Thyroid gland (tissue), 4 donors: ENCODE results near the gene SLC7A6OS. TPM values are rescaled to one million over a fixed set of nuclear protein-coding genes. Genes with fewer than 3 reads are reported as not detected.

ENCODE experiments used
- DNase-seq, 2 donors: peaks; one replicate each; pipeline ENCODE4 v3.0.0-alpha.2; 2019
- H3K27ac ChIP-seq, 3 donors: fragments of 200-600 bp; sonication (generic); 1 replicate in 2 of 3; 2 replicates in 1 of 3; pipeline ENCODE4 v1.5.1; 2016 to 2019; ENCODE audit warnings: mild to moderate bottlenecking in 1 of 3, moderate library complexity in 1 of 3
- H3K27me3 ChIP-seq: fragments of 200-600 bp; sonication (generic); one replicate; pipeline ENCODE4 v1.5.1; 2019
- H3K36me3 ChIP-seq, 2 donors: fragments of 200-600 bp; sonication (generic); one replicate each; pipeline ENCODE4 v1.5.1; 2016 to 2019
- H3K4me1 ChIP-seq, 2 donors: fragments of 200-600 bp; sonication (generic); one replicate each; pipeline ENCODE4 v1.5.1; 2017 to 2019
- H3K4me3 ChIP-seq, 3 donors: fragments of 200-600 bp; sonication (generic); replicated peaks in 1 of 3; 1 replicate in 2 of 3; 2 replicates in 1 of 3; pipeline ENCODE4 v1.5.1; 2016; ENCODE audit warnings: mild to moderate bottlenecking in 1 of 3
- H3K9me3 ChIP-seq: fragments of 200-600 bp; sonication (generic); one replicate; pipeline ENCODE4 v1.5.1; 2017
- POLR2A ChIP-seq, 2 donors: fragments of 450-650 bp; IDR thresholded peaks; one replicate each; pipeline ENCODE4 v1.6.1; 2017; ENCODE audit warnings: antibody characterized with exemption in 2 of 2, mild to moderate bottlenecking in 2 of 2, moderate library complexity in 1 of 2
- WGBS, 2 donors: methylation state at CpG; one replicate each; pipeline ENCODE4 v1.1.5; 2017; 5-methylcytosine and 5-hydroxymethylcytosine counted together
- intact Hi-C: fragments of 100-400 bp; cut with DNase I; formaldehyde crosslinking; loops from one replicate; pipeline ENCODE4 v1.15.1; 2023
- total RNA-seq, 4 donors: library from RNA; depleted of rRNA; stranded (reverse); fragments of >200 nt; gene quantifications; one replicate each; pipeline ENCODE4 v1.2.3, GENCODE V29; 2016
- TF ChIP-seq, protein P1 (sequence below), 6 experiments: fragments of 200-600 bp in 3 of 6; fragments of 450-650 bp in 3 of 6; sonication (generic) in 3 of 6; IDR thresholded peaks; one replicate each; pipeline ENCODE4 v1.5.1; 2016 to 2019; ENCODE audit warnings: antibody characterized with exemption in 6 of 6, mild to moderate bottlenecking in 2 of 6, inconsistent platforms in 1 of 6, moderate library complexity in 1 of 6

Gene SLC7A6OS
- total RNA-seq, 4 donors from 2014 or later = 13.4 to 25.8 (median 18.7) TPM

DNA sequence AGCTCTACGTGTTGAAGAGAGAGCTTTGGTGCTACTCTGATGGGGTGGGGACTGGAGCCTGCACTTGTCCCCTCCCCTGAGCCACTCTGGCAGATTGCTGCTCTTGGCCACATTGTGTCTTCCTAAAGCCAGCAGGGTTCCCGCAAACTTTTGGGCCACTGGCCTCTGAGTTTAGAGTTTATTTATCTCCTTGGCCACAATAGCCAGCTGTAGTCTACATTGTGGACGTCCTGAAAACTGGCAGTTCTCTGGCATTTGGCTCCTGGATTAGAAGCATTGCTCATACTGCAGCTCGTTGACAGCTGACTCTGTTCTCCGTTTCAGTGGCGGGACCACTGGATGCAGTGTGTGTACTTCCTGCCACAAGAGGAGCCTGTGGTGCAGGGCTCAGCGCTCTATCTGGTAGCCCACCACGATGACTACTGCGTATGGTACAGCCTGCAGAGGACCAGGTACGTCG is 34.6 kb upstream of the SLC7A6OS start:
- intact Hi-C loops = no loop called here
- Histone ChIP-seq H3K4me1 (peaks cover 43 to 48% of the 10 kb centered on the region in 2 donors), H3K27me3 (no peaks in the 10 kb centered on the region), H3K9me3 (no peaks in the 10 kb centered on the region), H3K4me3 (no peak overlapping the region), H3K36me3 (peaks cover 8 to 15% of the 10 kb centered on the region in 2 donors), H3K27ac (peak overlapping the region in 2 of 3 donors; percentile 41 to 50)
- WGBS, 2 donors = 71 to 73% methylated on average over 11 of the region's 11 CpGs
- no peak for DNase-seq
- TF ChIP-seq, protein P1, sequence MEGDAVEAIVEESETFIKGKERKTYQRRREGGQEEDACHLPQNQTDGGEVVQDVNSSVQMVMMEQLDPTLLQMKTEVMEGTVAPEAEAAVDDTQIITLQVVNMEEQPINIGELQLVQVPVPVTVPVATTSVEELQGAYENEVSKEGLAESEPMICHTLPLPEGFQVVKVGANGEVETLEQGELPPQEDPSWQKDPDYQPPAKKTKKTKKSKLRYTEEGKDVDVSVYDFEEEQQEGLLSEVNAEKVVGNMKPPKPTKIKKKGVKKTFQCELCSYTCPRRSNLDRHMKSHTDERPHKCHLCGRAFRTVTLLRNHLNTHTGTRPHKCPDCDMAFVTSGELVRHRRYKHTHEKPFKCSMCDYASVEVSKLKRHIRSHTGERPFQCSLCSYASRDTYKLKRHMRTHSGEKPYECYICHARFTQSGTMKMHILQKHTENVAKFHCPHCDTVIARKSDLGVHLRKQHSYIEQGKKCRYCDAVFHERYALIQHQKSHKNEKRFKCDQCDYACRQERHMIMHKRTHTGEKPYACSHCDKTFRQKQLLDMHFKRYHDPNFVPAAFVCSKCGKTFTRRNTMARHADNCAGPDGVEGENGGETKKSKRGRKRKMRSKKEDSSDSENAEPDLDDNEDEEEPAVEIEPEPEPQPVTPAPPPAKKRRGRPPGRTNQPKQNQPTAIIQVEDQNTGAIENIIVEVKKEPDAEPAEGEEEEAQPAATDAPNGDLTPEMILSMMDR (IDR thresholded peaks at IDR 0.05) = no peak
- TF ChIP-seq POLR2A (IDR thresholded peaks at IDR 0.05) = no peak

DNA sequence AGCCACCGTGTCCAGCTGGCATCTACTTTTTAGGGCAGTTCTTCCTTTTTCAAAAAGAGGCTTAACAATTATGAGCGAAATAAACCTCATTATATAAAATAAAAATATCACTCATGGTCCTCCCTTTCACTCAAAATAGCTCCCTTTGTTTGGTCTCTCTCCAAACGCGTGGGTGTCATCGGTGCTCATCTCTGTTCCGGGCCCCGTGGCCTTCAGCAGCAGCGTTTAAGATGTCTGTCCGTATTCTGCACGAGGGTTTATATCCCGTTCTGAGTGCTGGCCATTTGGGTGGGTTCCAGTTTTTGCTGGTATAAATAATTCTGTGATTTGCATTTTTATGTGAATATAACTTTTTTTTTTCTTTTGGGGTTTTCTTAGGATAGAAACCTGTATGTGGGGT is 33.5 kb upstream of the SLC7A6OS start:
- H3K27me3 ChIP-seq = no peaks in the 10 kb centered on the region
- TF ChIP-seq, protein P1 (IDR thresholded peaks at IDR 0.05) = no peak
- TF ChIP-seq POLR2A (IDR thresholded peaks at IDR 0.05) = no peak
- H3K4me1 ChIP-seq = peaks cover 43 to 49% of the 10 kb centered on the region in 2 donors
- H3K4me3 ChIP-seq = no peak overlapping the region
- peaks cover 5 to 12% of the 10 kb centered on the region in 2 donors for H3K36me3 ChIP-seq
- H3K27ac ChIP-seq = no peak overlapping the region
- 76 to 87% methylated on average over 11 of the region's 11 CpGs for WGBS, 2 donors
- DNase-seq = no peak
- H3K9me3 ChIP-seq = no peaks in the 10 kb centered on the region
- intact Hi-C loops = no loop called here

DNA sequence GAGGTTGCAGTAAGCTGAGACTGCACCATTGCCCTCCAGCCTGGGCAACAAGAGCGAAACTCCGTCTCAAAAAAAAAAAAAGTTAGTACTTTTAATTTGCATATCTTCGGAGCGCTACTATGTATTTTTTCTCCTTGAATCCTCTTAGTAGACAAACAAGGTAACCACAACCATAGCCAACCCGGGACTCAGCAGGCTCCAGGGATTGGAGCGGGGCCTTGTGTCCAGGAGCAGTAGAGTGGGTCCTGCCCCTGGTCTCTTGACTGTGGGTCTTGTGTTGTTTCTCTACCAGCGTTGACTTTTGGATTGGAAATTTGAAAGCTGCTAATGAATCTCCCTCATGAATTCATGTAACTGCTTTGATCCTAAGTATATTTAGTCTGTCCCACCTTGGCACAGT is 32.4 kb upstream of the SLC7A6OS start:
- Histone ChIP-seq H3K4me1 (peaks cover 53 to 56% of the 10 kb centered on the region in 2 donors), H3K36me3 (peaks cover 0 to 1% of the 10 kb centered on the region in 2 donors), H3K4me3 (no peak overlapping the region), H3K27me3 (no peaks in the 10 kb centered on the region), H3K27ac (no peak overlapping the region), H3K9me3 (no peaks in the 10 kb centered on the region)
- DNase-seq = no peak
- no peak for TF ChIP-seq POLR2A (IDR thresholded peaks at IDR 0.05)
- TF ChIP-seq, protein P1 (IDR thresholded peaks at IDR 0.05) = no peak
- intact Hi-C loops = no loop called here
- 96 to 97% methylated on average over 7 of the region's 7 CpGs for WGBS, 2 donors

DNA sequence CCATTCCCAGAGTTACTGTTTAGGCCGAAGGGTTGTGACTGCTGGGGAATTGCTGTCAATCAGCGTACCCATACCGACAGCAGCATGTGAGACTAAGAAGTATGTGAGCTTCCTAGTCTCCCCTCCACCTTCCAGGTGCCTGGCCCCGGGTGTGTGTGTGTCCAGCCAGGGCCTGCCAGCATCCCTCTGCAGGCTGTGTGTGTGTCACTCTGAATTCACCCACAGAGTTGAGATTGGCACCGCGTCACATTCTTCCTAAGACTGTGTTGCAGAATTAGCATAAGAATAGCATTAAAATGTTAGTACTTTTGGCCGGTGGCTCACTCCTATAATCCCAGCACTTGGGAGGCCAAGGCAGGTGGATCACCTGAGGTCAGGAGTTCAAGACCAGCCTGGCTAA is 31.9 kb upstream of the SLC7A6OS start:
- Histone ChIP-seq H3K9me3 (no peaks in the 10 kb centered on the region), H3K27ac (no peak overlapping the region), H3K4me1 (peaks cover 53 to 56% of the 10 kb centered on the region in 2 donors), H3K36me3 (peaks cover 0 to 2% of the 10 kb centered on the region in 2 donors), H3K27me3 (no peaks in the 10 kb centered on the region), H3K4me3 (no peak overlapping the region)
- WGBS, 2 donors = 95 to 98% methylated on average over 7 of the region's 7 CpGs
- intact Hi-C loops = no loop called here
- no peak for DNase-seq
- no peak for TF ChIP-seq POLR2A (IDR thresholded peaks at IDR 0.05)
- TF ChIP-seq, protein P1 (IDR thresholded peaks at IDR 0.05) = no peak

DNA sequence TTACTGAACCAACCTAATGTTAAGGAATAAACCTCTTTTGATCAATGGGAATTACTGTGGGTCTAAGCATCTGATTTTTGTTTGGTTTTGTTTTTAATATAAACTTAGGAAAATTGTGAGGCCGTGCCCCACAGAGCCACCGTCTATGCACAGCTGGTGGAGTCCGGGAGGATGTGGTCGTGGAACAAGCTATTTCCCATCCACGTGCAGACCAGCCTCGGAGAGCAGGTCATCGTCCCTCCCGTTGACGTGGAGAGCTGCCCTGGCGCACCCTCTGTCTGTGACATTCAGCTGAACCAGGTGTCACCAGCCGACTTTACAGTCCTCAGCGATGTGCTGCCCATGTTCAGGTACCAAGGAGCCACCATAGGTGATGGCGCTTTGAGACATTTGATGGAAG is 28.5 kb upstream of the SLC7A6OS start:
- intact Hi-C loops = no loop called here
- WGBS, 2 donors = 88 to 89% methylated on average over 13 of the region's 13 CpGs
- Histone ChIP-seq H3K9me3 (no peaks in the 10 kb centered on the region), H3K27ac (peak overlapping the region in 1 of 3 donors; percentile 51), H3K4me1 (peaks cover 34 to 49% of the 10 kb centered on the region in 2 donors), H3K36me3 (peaks cover 0 to 5% of the 10 kb centered on the region in 2 donors), H3K27me3 (no peaks in the 10 kb centered on the region), H3K4me3 (no peak overlapping the region)
- no peak for DNase-seq
- TF ChIP-seq POLR2A (IDR thresholded peaks at IDR 0.05) = no peak
- TF ChIP-seq, protein P1 (IDR thresholded peaks at IDR 0.05) = no peak
